ENCODE results near the gene RANBP3.
"Not testable (repeated sequence)": the region's sequence is repeated elsewhere in the genome, so short reads cannot be mapped to it uniquely, and the experiment has no call there.

The RANBP3 gene

GRCh38 chr19:5903056-5903623, 74.8 kb downstream of the RANBP3 start:
- no peak for DNase-seq (ENCODE audit: low read depth)

- DNase-seq (ENCODE audit: low read depth): no peak
These were observed 77.0 kb downstream of the RANBP3 start for GRCh38 chr19:5900976-5901375.

- DNase-seq (ENCODE audit: low read depth): no peak
These were observed 78.0 kb downstream of the RANBP3 start for GRCh38 chr19:5899728-5900526.

- no peak for DNase-seq (ENCODE audit: low read depth)
These were observed 80.6 kb downstream of the RANBP3 start for GRCh38 chr19:5897189-5897969.

- no peak for DNase-seq (ENCODE audit: low read depth)
These were observed 81.4 kb downstream of the RANBP3 start for GRCh38 chr19:5896365-5897076.

GRCh38 chr19:5895890-5896289, 82.0 kb downstream of the RANBP3 start:
- no peak for DNase-seq (ENCODE audit: low read depth)

GRCh38 chr19:5895409-5895808, 82.5 kb downstream of the RANBP3 start:
- no peak for DNase-seq (ENCODE audit: low read depth)

- DNase-seq (ENCODE audit: low read depth): no peak
These were observed 83.1 kb downstream of the RANBP3 start for GRCh38 chr19:5894704-5895349.

- no peak for DNase-seq (ENCODE audit: low read depth)
These were observed 83.8 kb downstream of the RANBP3 start for GRCh38 chr19:5893907-5894703.

- DNase-seq (ENCODE audit: low read depth): no peak
These were observed 84.5 kb downstream of the RANBP3 start for GRCh38 chr19:5893296-5893903.

- no peak for DNase-seq (ENCODE audit: low read depth)
These were observed 85.1 kb downstream of the RANBP3 start for GRCh38 chr19:5892772-5893275.

- DNase-seq (ENCODE audit: low read depth): no peak
These were observed 85.8 kb downstream of the RANBP3 start for GRCh38 chr19:5891938-5892771.

GRCh38 chr19:5891572-5891937, 86.4 kb downstream of the RANBP3 start:
- no peak for DNase-seq (ENCODE audit: low read depth)

- no peak for DNase-seq (ENCODE audit: low read depth)
These were observed 87.8 kb downstream of the RANBP3 start for GRCh38 chr19:5890099-5890498.

GRCh38 chr19:5889288-5889971, 88.5 kb downstream of the RANBP3 start:
- no peak for DNase-seq (ENCODE audit: low read depth)

- not testable (repeated sequence) for DNase-seq (ENCODE audit: low read depth)
These were observed 93.7 kb downstream of the RANBP3 start for GRCh38 chr19:5884065-5884811.

- DNase-seq (ENCODE audit: low read depth): not testable (repeated sequence)
These were observed 94.6 kb downstream of the RANBP3 start for GRCh38 chr19:5883157-5883873.

Data from T-helper 22 cell (primary cell).